Measurements from ENCODE around the gene CDCA3. TPM values are rescaled to one million over a fixed set of nuclear protein-coding genes. Genes with fewer than 3 reads are reported as not detected.

The CDCA3 gene
- total and polyA plus RNA-seq, 2 of the 13 experiments (the other 11 are each of a cell fraction or from before 2014, with no cell fraction given): 32.7 to 56.5 TPM

DNA sequence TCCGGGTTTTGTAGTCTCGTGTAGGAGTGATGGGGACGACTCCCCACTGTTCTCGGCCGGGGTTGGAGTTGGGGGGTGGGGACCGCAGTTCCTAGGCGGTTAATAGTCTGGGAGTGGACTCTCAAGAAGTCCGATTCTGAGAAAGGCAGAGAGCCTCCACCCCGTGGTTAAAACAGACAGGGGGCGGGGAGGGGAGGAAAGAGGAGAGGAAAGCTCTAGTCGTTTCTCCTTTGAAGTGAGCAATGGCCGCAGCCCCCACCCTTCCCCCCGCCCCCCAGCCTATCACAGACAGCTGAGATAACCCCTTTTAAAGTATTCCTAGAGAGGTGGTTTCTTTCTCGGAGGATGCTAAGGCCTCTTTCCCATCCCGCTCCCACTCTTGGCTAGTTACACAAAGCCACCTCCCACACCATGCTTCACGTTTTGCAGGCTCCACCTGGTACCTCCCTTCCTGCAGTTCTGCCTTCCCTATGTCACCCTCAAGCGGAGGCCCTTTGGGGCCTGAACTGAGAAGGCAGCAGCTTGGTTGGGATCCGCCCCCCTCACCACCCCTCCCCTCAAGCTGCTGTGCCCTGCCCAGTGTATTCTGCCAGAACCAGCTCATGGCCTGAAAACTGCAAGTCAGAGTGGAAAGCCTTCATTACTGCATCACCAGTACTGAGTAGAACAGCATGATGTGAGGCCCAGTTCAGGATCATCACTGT lies 1.7 kb upstream of the CDCA3 start:
- peak; percentile 35 for DNase-seq (ENCODE audit: low spot score)
- in situ Hi-C loops (cut with HindIII; ENCODE audit: extremely low pct_ligation_motif_present, low pct_unique_long_range_greater_than_20kb) (no loop called here), intact Hi-C loops (cut with micrococcal nuclease; ENCODE audit: unreplicated experiment) (loop anchor here (2.0 kb wide), 1 partner anchor 16 kb away; no protein-coding TSS in a partner anchor)
- H2AFZ ChIP-seq (ENCODE audit: low read length): no peak overlapping the region
- H3K4me1 ChIP-seq (ENCODE audit: insufficient read depth, low read length): peaks cover 33% of the 10 kb centered on the region
- no TSS peak for BruUV-seq (replicated peaks)
- H3K9ac ChIP-seq (ENCODE audit: insufficient read depth, low read depth, low read length): peak overlapping the region; percentile 66
- peaks cover 37% of the 10 kb centered on the region for H3K79me2 ChIP-seq (ENCODE audit: insufficient read depth, low read length)
- H3K27me3 ChIP-seq (ENCODE audit: control insufficient read depth in 1 of 2, insufficient read depth in 2 of 2, low read length in 2 of 2): no peaks in the 10 kb centered on the region
- H3K27ac ChIP-seq (ENCODE audit: extremely low read length, insufficient read depth, low read length): peak overlapping the region; percentile 61
- CTCF ChIA-PET (ENCODE audit: low intra/inter-chr PET ratio, low total read pairs): interaction anchor here (0.9 kb wide), 1 partner anchor 17 kb away, joined by 3 read pairs; no protein-coding TSS in a partner anchor
- WGBS (ENCODE audit: low lambda C conversion rate): under 1% methylated on average over 17 of the region's 18 CpGs
- H3K36me3 ChIP-seq (replicated peaks in 1 of 2; ENCODE audit: control insufficient read depth in 1 of 2, insufficient read depth in 2 of 2, low read length in 2 of 2): peaks cover 12 to 49% of the 10 kb centered on the region in 2 experiments
- peak overlapping the region; percentile 71 to 95 (median 85) for H3K4me3 ChIP-seq (replicated peaks in 1 of 3; ENCODE audit: insufficient read depth in 1 of 3, low read depth in 2 of 3, low read length in 3 of 3)
- ATAC-seq: no peak
- H4K20me1 ChIP-seq (ENCODE audit: insufficient read depth, low read length): no peaks in the 10 kb centered on the region; the same call in 1 of the 2 replicates
- peak overlapping the region; percentile 88 for H3K4me2 ChIP-seq (ENCODE audit: low read depth, low read length)
- no peaks in the 10 kb centered on the region for H3K9me3 ChIP-seq (ENCODE audit: low read length)
- FAIRE-seq: peak; percentile 12
- POLR2A ChIA-PET: interaction anchor here (0.8 to 5.2 kb wide), 26 partner anchors 8 to 318 kb away, joined by 3 to 132 read pairs (median 11); partner anchors contain the start of genes C12orf57, COPS7A, GAPDH and GNB3
- TF ChIP-seq HNRNPL (IDR thresholded peaks at IDR 0.05; ENCODE audit: low read depth, low read length) (no peak), THAP9 (CRISPR knock-in tag; IDR thresholded peaks at IDR 0.05; ENCODE audit: borderline replicate concordance) (no peak), SKIL (CRISPR knock-in tag; IDR thresholded peaks at IDR 0.05; ENCODE audit: borderline replicate concordance) (no peak), TCF7 (IDR thresholded peaks at IDR 0.05; ENCODE audit: low read depth) (no peak), TBX2 (CRISPR knock-in tag; IDR thresholded peaks at IDR 0.05; ENCODE audit: borderline replicate concordance) (peak; percentile 36; the same call in 1 of the 2 replicates), ZNF34 (CRISPR knock-in tag; IDR thresholded peaks at IDR 0.05; ENCODE audit: borderline replicate concordance) (no peak), TRIM24 (CRISPR knock-in tag; IDR thresholded peaks at IDR 0.05) (no peak), MEIS2 (CRISPR knock-in tag; IDR thresholded peaks at IDR 0.05) (no peak), ZNF451 (CRISPR knock-in tag; IDR thresholded peaks at IDR 0.05) (no peak), ZNF616 (CRISPR knock-in tag; IDR thresholded peaks at IDR 0.05; ENCODE audit: low read depth) (no peak), ZNF441 (CRISPR knock-in tag; IDR thresholded peaks at IDR 0.05; ENCODE audit: borderline replicate concordance) (no peak), ZNF674 (CRISPR knock-in tag; IDR thresholded peaks at IDR 0.05; ENCODE audit: low read depth) (no peak), SNAPC2 (CRISPR knock-in tag; IDR thresholded peaks at IDR 0.05) (no peak), RARG (CRISPR knock-in tag; IDR thresholded peaks at IDR 0.05; ENCODE audit: low read depth) (no peak), HOXA3 (CRISPR knock-in tag; IDR thresholded peaks at IDR 0.05) (no peak), SYNCRIP (IDR thresholded peaks at IDR 0.05; ENCODE audit: insufficient read depth, low read depth, low read length) (no peak)

Measured in HepG2 (cell line).